ENCODE measurements around the gene TEX264.
"Not testable (repeated sequence)": the region's sequence is repeated elsewhere in the genome, so short reads cannot be mapped to it uniquely, and the experiment has no call there.

TEX264 gene

GRCh38 chr3:51670823-51671733, at the start of gene TEX264:
TEX264 (plus strand) TSS chr3:51671252; CDS start chr3:51674305, 3,053 bp downstream.
- DNase-seq = peak; percentile 54

GRCh38 chr3:51622413-51622812, 48.6 kb upstream of the TEX264 start:
- no peak for DNase-seq

DNA sequence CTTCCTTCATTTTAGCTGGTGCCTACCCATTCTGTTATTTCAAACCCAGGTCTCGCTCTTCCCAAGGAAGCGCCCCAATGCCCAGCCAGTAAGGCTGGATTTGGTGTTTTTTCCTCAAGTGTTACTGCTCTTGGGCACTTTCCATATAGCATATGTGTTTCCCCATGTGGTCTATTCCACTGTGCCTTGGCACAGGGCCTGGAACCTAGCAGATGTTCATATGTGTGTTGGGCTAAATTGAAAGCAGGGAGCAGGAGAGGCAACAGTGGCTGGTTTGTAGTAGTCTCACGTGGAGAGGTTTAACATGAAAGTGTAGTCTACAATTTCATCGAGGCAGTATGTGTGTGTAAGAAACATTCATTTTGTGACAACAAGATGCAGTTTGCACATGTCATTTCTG, 48.2 kb upstream of the TEX264 start:
- DNase-seq = no peak

DNA sequence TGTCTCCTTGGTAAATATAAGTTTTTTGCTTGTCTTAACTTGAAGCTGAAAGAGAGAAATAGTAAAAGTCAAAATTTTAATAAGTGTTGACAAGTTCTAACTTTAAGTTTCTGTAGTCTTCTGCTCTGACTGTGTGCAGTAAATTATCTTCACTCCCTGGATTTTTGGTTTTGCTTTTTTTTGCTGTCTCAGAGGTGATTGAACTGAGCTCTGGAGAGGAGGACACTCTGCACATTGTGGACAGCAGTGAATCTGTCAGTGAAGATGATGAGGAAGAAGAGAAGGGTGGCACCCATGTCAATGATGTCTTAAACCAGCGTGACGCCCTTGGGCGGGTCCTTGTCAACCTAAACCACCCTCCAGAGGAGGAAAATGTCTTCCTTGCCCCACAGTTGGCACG, 40.5 kb upstream of the TEX264 start:
- DNase-seq = no peak

GRCh38 chr3:51637144-51637940, 33.7 kb upstream of the TEX264 start:
- DNase-seq = no peak

DNA sequence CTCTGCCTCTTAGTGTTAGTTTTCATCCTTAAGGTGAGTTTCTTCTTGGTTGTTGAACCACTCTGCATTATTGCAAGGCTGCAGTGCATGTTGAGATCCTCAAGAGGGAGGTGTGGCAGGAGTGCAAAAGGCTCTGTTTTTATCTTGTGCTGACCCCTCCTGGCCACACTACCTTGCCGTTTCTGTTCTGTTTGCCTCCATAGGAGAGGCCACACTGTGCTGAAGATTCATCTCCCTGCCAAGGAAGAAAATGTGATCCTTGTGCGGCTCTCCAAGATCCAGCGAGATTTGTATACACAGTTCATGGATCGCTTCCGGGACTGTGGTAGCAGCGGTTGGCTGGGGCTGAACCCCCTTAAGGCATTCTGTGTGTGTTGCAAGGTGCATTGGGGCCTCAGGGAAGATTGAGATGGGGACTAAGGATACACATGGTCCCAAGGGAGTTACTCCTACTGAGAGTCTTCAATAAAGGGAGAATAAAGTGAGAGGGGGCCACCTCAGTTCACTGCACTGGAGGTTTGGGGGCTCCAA, 33.0 kb upstream of the TEX264 start:
- DNase-seq = no peak

GRCh38 chr3:51642462-51642861, 28.6 kb upstream of the TEX264 start:
- DNase-seq = no peak

DNA sequence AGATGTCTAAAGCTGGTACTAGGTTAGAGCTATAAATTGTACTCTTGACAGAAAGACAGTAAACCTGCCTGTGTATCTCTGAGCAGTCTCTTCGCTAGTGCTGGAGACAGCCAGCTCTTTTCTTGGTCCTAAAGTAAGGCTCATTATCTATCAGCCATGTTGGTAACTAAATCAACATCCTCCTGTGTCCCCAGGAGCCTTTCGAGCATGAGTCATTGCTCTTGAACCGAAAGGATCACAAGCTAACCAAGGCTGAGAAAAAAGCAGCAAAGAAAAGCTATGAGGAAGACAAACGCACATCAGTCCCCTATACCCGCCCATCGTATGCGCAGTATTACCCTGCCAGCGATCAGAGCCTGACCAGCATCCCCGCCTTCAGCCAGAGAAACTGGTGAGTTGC, 25.0 kb upstream of the TEX264 start:
- DNase-seq = no peak

DNA sequence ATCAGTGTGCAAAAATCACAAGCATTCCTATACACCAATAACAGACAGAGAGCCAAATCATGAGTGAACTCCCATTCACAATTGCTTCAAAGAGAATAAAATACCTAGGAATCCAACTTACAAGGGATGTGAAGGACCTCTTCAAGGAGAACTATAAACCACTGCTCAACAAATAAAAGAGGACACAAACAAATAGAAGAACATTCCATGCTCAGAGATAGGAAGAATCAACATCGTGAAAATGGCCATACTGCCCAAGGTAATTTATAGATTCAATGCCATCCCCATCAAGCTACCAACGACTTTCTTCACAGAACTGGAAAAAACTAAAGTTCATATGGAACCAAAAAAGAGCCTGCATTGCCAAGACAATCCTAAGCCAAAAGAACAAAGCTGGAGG, 18.9 kb upstream of the TEX264 start:
- not testable (repeated sequence) for DNase-seq

DNA sequence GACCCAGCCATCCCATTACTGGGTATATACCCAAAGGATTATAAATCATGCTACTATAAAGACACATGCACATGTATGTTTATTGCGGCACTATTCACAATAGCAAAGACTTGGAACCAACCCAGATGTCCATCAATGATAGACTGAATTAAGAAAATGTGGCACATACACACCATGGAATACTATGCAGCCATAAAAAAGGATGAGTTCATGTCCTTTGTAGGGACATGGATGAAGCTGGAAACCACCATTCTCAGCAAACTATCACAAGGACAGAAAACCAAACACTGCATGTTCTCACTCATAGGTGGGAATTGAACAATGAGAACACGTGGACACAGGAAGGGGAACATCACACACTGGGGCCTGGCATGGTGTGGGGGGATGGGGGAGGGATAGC, 17.6 kb upstream of the TEX264 start:
- DNase-seq = not testable (repeated sequence)

- DNase-seq = no peak
Measured at GRCh38 chr3:51657234-51657633, 13.8 kb upstream of the TEX264 start.

GRCh38 chr3:51659942-51660341, 11.1 kb upstream of the TEX264 start:
- DNase-seq = no peak

DNA sequence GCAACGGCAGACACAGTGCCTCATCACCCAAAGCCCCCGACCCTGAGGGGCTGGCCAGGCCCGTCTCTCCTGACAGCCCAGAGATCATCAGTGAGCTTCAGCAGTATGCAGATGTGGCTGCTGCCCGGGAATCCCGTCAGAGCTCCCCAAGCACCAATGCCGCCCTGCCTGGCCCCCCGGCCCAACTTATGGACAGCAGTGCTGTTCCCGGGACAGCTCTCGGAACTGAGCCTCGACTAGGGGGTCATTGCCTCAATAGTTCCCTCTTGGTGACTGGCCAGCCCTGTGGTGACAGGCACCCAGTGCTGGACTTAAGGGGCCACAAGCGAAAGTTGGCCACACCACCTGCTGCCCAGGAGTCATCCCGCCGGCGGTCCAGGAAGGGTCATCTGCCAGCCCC, 8.6 kb upstream of the TEX264 start:
- DNase-seq = no peak

- no peak for DNase-seq
Measured at GRCh38 chr3:51668756-51669155, 2.3 kb upstream of the TEX264 start.

GRCh38 chr3:51669241-51670052, 1.6 kb upstream of the TEX264 start:
- peak; percentile 48 for DNase-seq

GRCh38 chr3:51670053-51670822, 814 bp upstream of the TEX264 start:
- DNase-seq = no peak

- DNase-seq = peak; percentile 3
Measured at GRCh38 chr3:51671734-51672475, 853 bp downstream of the TEX264 start.

GRCh38 chr3:51673181-51673801, 2.2 kb downstream of the TEX264 start:
- DNase-seq = no peak

DNA sequence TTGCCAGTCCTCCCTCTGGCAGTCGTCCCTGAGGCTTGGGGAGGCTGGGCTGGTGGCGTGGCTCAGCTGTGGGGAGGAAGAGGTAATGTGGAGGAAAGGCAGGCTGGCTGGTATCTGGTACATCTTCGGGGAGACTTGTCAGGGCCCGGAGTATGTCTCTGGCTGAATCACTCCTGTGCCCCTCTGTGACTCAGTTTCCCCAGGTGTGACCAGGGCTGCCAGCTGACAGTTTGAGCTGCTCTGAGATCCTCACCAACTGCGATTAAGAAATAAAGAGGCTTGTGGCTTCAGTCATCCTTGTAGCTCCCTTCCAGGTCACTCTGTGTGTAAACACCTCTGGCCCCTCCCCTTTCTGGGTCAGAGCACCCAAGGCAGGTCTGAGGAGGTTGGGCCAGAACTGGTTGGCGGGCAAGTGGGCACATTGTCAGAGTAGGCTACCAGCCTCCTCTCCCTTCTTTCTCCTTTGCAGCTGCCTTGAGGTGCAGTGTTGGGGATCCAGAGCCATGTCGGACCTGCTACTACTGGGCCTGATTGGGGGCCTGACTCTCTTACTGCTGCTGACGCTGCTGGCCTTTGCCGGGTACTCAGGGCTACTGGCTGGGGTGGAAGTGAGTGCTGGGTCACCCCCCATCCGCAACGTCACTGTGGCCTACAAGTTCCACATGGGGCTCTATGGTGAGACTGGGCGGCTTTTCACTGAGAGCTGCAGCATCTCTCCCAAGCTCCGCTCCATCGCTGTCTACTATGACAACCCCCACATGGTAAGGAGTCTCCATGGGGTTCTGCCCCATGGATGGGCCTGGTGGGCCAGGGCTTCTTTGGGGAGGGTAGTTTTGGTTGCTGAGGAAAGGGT, 3.0 kb downstream of the TEX264 start:
- no peak for DNase-seq

- DNase-seq = no peak
Measured at GRCh38 chr3:51675201-51675611, 4.2 kb downstream of the TEX264 start.
